ENCODE data around the gene ATP9B.

The ATP9B gene

DNA sequence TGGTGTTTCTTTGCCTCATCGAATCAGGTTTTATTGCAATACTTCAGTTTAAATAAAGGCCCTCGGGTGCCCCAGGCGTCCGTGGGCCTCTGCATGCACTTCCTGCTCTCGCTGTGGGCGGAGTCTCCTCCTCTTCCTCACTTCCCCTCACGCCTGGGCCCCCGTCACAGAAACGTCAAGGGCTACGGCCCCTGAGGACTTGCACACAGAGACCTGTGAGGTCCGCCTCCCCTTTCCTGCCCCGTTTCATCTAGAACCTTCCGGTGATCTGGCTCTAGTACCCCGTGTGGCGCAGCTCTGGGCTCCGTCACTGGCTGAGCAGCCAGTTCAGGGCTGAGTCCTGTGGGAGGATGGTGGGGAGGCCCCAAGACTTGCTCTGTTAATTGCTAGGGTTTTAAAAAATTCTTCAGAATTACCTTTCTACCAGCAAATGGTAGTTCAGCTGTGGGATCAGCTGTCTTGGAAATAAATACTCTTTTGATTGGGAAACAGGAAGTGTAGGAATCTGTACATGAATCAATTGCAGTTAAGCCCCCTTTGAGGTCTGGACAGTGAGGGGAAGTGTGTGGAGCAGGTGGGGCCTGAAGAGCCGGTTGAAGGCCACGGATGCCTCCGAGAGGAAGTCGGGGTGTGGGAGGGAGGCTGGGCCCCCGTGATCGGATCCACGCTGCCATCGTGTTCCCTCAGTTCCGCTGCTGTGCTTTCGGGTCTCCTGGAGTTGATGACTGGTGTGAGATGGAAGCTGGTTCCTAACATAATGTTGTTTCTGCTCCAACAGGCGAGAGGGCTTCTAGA is 336.8 kb downstream of the ATP9B start:
- DNase-seq (ENCODE audit: low spot score) = peak; percentile 93
- in situ Hi-C loops (cut with MboI; ENCODE audit: low sequenced_read_pairs, unreplicated experiment) = loop anchor here (10.0 kb wide), 1 partner anchor 109 kb away; no protein-coding TSS in a partner anchor
- TF ChIP-seq, protein P1, sequence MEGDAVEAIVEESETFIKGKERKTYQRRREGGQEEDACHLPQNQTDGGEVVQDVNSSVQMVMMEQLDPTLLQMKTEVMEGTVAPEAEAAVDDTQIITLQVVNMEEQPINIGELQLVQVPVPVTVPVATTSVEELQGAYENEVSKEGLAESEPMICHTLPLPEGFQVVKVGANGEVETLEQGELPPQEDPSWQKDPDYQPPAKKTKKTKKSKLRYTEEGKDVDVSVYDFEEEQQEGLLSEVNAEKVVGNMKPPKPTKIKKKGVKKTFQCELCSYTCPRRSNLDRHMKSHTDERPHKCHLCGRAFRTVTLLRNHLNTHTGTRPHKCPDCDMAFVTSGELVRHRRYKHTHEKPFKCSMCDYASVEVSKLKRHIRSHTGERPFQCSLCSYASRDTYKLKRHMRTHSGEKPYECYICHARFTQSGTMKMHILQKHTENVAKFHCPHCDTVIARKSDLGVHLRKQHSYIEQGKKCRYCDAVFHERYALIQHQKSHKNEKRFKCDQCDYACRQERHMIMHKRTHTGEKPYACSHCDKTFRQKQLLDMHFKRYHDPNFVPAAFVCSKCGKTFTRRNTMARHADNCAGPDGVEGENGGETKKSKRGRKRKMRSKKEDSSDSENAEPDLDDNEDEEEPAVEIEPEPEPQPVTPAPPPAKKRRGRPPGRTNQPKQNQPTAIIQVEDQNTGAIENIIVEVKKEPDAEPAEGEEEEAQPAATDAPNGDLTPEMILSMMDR (IDR thresholded peaks at IDR 0.05; ENCODE audit: borderline replicate concordance, control extremely low read depth, extremely low read depth, insufficient read depth, missing control alignments) = no peak

DNA sequence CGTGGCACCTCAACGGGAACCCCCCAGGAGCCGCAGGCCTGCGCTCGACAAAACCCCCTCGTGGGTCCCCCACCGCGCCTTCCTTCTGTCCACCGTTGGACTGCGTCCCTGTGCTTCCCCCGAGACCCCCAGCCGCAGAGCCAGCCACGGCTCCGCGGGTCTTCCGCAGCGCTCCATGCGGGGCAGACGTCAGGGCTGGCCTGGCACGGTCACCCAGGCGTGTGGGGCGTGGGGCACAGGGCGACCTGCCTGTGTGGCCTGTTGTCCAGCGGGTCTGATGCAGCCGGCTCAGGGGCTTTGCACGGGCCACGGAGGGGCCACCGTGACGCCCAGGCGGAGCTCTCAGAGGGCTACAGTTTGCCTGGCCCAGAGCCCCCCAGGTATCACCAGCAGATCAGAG is 337.5 kb downstream of the ATP9B start:
- in situ Hi-C loops (cut with MboI; ENCODE audit: low sequenced_read_pairs, unreplicated experiment) = loop anchor here (10.0 kb wide), 1 partner anchor 108 kb away; no protein-coding TSS in a partner anchor
- TF ChIP-seq, protein P1 (IDR thresholded peaks at IDR 0.05; ENCODE audit: borderline replicate concordance, control extremely low read depth, extremely low read depth, insufficient read depth, missing control alignments) = no peak
- DNase-seq (ENCODE audit: low spot score) = no peak

DNA sequence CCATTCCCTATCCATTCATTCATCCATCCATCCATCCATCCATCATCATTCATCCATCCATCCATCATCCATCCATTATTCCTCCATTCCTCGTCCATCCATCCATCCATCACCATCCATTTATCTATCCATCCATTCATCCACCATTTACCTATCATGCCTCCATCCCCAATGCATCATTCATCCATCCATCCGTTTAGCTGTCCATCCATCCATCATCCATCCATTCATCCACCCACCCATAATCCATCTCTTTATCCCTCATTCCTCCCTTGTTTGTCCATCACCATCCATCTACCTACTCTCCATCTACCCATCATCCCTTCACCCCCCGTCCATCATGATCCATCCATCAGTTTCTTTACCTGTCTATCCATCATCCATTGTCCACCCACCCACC is 340.1 kb downstream of the ATP9B start:
- TF ChIP-seq, protein P1 (IDR thresholded peaks at IDR 0.05; ENCODE audit: borderline replicate concordance, control extremely low read depth, extremely low read depth, insufficient read depth, missing control alignments) = no peak
- in situ Hi-C loops (cut with MboI; ENCODE audit: low sequenced_read_pairs, unreplicated experiment) = loop anchor here (10.0 kb wide), 1 partner anchor 105 kb away; no protein-coding TSS in a partner anchor
- DNase-seq (ENCODE audit: low spot score) = no peak

DNA sequence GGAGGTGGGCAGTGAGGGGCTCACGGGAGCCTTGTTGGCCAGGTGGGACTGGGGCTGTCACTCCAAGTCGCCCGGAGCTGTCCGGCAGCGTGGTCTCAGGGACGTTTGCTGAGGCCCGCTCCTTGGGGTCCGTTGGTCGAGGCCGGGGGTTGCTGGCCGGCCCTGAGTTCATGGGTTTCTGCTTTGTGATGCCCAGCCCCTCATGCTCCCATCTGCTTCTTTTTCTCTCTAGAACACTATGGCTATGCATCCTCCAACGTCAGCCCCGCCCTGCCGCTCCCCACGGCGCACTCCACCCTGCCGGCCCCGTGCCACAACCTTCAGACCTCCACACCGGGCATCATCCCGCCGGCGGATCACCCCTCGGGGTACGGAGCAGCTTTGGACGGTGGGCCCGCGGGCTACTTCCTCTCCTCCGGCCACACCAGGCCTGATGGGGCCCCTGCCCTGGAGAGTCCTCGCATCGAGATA is 341.0 kb downstream of the ATP9B start:
- in situ Hi-C loops (cut with MboI; ENCODE audit: low sequenced_read_pairs, unreplicated experiment) = no loop called here
- no peak for DNase-seq (ENCODE audit: low spot score)
- TF ChIP-seq, protein P1 (IDR thresholded peaks at IDR 0.05; ENCODE audit: borderline replicate concordance, control extremely low read depth, extremely low read depth, insufficient read depth, missing control alignments) = no peak

DNA sequence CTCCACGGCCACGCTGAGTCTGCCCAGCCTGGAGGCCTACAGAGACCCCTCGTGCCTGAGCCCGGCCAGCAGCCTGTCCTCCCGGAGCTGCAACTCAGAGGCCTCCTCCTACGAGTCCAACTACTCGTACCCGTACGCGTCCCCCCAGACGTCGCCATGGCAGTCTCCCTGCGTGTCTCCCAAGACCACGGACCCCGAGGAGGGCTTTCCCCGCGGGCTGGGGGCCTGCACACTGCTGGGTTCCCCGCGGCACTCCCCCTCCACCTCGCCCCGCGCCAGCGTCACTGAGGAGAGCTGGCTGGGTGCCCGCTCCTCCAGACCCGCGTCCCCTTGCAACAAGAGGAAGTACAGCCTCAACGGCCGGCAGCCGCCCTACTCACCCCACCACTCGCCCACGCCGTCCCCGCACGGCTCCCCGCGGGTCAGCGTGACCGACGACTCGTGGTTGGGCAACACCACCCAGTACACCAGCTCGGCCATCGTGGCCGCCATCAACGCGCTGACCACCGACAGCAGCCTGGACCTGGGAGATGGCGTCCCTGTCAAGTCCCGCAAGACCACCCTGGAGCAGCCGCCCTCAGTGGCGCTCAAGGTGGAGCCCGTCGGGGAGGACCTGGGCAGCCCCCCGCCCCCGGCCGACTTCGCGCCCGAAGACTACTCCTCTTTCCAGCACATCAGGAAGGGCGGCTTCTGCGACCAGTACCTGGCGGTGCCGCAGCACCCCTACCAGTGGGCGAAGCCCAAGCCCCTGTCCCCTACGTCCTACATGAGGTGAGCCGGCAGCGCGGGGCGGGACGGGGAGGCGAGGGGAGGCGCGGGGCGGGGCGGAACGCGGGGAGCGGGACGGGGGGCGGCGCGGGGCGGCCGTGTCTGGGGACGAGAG is 341.8 kb downstream of the ATP9B start:
- TF ChIP-seq, protein P1 (IDR thresholded peaks at IDR 0.05; ENCODE audit: borderline replicate concordance, control extremely low read depth, extremely low read depth, insufficient read depth, missing control alignments) = no peak
- DNase-seq (ENCODE audit: low spot score) = no peak
- in situ Hi-C loops (cut with MboI; ENCODE audit: low sequenced_read_pairs, unreplicated experiment) = no loop called here

Measured in GM13976 (cell line).